ENCODE data around the gene XXYLT1.

GRCh38 chr3:195162033-195162669, 108.8 kb downstream of the XXYLT1 start:
- no peak for TF ChIP-seq CTCF (conservative IDR thresholded peaks at IDR 0.05; ENCODE audit: low read depth, low read length)
- TF ChIP-seq EZH2 (IDR thresholded peaks at IDR 0.05; ENCODE audit: borderline replicate concordance, low read depth, low read length, poor library complexity, severe bottlenecking) = no peak
